NCI-H146 (cell line): ENCODE measurements around the gene ZNF718.
"Not testable (repeated sequence)": the region's sequence is repeated elsewhere in the genome, so short reads cannot be mapped to it uniquely, and the experiment has no call there.

Experiments
- DNase-seq: peaks from one replicate; lab custom pipeline; 2025; lab: John Stamatoyannopoulos, UW

Gene ZNF718

DNA sequence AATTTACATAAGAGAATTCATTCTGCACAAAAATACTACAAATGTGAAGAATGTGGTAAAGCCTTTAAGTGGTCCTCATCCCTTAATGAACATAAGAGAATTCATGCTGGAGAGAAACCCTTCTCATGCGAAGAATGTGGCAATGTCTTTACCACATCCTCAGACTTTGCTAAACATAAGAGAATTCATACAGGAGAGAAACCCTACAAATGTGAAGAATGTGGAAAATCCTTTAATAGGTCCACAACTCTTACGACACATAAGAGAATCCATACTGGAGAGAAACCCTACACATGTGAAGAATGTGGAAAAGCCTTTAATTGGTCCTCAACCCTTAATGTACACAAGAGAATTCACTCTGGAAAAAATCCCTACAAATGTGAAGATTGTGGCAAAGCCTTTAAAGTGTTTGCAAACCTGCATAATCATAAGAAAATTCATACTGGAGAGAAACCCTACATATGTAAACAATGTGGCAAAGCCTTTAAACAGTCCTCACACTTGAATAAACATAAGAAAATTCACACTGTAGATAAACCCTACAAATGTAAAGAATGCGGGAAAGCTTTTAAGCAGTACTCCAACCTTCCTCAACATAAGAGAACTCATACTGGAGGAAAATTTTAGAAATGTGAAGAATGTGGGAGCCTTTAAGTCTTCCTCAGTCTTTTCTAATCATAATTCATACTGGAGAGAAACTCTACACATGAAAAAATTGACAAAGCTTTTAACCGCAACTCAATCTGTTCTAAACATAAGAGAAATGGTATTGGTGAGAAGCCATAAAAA lies 37.4 kb downstream of the ZNF718 start:
- DNase-seq, result no peak

DNA sequence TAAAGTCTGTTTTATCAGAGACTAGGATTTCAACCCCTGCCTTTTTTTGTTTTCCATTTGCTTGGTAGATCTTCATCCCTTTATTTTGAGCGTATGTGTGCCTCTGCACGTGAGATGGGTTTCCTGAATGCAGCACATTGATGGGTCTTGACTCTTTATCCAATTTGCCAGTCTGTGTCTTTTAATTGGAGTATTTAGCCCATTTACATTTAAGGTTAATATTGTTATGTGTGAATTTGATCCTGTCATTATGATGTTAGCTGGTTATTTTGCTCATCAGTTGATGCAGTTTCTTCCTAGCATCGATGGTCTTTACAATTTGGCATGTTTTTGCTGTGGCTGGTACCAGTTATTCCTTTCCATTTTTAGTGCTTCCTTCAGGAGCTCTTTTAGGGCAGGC lies 45.3 kb downstream of the ZNF718 start:
- not testable (repeated sequence) for DNase-seq

DNA sequence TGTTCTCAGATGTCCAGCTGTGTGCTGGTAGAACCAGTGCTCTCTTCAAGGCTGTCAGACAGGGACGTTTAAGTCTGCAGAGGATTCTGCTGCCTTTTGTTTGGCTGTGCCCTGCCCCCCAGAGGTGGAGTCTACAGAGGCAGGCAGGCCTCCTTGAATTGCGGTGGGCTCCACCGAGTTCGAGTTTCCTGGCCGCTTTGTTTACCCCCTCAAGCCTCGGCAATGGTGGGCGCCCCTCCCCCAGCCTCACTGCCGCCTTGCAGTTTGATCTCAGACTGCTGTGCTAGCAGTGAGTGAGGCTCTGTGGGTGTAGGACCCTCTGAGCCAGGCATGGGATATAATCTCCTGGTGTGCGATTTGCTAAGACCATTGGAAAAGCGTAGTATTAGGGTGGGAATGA lies 47.0 kb downstream of the ZNF718 start:
- not testable (repeated sequence) for DNase-seq

DNA sequence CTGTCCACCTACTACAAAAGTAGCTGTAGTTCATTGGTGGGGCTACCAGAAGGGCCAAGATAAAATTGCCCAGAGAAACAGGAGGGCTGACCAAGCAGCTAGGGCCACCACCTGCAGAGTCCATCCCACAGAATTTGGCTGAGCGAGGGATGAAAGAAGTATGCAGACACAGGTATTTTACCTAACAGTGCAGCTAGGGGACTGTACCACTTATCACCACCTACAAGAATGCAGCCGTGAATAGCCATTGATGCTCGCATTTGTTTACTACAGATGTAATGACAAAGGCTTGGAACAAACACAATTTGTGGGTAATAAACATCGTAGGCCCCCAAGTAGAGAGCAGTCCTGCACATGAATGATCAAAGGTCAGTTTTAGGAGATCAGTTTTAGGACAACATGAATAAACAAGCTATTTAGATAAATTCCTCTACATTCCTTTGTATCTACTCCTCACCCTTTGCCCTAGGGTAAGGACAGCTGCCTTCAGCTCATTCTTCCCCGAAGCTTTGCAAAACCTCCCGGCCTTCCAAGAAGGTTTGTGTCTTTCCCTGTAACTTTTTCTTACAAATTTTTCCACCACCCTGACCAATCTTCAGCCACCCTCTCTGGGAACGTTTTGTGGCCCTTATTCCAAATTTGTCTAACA lies 49.5 kb downstream of the ZNF718 start:
- DNase-seq, result no peak

DNA sequence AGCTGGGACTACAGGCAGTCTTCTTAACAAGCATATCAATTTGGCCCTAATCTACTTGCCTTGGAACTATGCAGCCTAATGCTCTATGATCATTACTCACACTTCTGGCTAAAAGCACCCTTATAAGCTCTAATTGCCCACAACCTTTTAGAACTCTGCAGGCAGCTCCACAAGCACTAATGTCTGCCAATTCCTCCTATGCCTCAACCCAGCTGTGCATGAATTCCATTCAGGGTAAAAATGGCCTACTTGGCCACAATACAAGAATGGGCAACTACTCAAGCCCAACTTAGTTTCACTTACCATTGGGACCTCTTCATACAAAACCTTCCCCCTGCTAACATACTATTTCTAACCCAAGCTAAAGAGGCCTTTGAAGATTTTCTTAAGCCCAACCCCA lies 51.7 kb downstream of the ZNF718 start:
- no peak for DNase-seq

DNA sequence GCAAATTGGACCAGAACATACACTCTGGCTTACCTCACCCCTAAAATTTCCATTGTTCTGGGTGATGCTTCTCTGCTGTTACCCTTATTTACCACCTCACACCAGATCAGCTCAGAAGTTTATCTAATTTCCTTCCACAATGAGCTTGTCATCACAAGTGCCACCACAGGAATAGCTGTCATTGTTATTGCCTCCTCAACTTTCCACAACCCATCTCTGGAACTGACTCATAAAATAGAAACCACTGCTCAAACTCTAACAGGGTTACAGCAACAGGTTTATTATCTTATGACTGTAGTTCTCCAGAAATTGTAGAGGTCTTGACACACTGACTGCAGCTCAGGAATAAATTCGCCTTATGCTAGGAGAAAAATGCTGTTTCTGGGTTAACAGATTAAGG lies 52.7 kb downstream of the ZNF718 start:
- no peak for DNase-seq

DNA sequence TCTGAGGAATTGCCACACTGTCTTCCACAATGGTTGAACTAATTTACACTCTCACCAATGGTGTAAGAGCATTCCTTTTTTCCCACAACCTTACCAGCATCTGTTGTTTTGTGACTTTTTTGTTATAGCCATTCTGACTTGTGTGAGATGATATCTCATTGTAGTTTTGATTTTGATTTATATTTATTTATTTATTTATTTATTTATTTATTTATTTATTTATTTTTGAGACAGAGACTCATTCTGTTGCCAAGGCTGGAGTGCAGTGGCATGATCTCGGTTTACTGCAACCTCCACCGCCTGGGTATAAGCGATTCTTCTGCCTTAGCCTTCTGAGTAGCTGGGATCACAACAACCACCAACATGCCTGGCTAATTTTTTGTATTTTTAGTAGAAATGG lies 57.9 kb downstream of the ZNF718 start:
- DNase-seq, result not testable (repeated sequence)

DNA sequence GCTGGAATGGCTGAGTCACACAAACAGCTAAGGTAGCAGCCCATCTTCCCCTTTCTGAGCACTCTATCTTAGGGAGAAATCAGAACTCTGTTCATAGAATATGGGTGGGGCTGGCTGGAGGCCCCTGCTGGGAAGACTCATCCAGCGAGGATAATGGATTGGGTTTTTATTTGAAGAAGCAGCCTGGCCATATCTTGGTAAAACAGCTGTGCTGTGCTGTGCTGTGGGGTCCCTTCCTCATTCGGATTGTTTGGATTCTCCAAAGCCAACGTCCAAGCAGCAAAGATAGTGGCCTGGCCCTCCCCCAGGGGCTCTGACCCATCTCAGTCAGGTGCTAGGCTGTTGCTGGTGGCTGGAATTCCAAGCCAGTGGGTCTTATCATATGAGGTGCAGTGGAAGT lies 63.8 kb downstream of the ZNF718 start:
- DNase-seq, result no peak

DNA sequence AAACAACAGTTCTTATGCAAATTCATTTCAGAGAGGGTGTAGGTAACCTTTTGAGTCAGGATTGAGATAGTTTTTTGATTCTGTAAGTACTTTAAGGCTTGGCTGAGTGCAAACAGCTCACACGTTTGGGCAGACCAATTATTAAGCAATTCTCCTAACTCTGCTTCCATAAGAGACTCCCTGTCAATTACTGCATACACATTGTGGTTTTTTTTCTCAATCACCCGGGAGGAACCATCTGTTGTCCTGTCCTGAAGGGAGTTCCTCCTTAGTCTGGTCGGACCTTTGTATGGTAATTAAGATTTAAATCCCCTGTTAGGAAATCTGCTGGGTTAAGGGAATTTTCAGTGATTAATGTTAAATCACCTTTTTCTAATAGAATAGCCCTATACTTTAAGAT lies 70.9 kb downstream of the ZNF718 start:
- DNase-seq, result not testable (repeated sequence)

DNA sequence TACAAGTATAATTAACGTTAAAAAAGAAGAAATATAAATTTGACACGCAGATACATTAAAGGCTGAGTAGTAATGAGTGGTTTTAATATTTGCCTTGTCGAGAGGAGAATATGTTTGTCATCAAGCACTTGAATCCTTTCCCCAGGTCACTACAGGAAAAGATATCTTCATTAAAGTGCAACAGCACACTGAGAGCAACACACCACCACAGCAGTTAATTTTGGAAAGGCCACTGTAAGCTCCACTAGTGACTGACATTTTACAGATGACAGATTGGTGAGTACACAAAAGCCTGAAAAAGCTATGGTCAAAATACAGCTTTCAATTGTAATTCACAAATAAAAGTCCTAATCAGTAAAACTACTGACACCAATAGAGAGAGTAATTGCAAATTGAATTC lies 76.6 kb downstream of the ZNF718 start:
- DNase-seq, result no peak

DNA sequence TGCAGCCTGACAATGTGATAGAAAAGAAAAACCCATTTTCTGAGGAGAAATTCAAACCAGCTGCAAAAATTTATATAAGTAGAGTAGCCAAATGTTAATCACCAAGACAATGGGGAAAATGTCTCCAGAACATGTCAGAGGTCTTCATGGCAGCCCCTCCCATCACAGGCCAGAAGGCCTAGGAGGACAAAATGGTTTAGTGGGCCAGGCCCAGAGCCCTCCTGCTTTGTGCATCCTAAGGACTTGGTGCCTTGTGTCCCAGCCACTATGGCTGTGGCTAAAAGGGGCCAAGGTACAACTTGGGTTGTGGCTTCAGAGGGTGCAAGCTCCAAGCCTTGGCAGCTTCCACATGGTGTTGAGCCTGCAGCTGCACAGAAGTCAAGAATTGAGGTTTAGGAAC lies 78.5 kb downstream of the ZNF718 start:
- not testable (repeated sequence) for DNase-seq

DNA sequence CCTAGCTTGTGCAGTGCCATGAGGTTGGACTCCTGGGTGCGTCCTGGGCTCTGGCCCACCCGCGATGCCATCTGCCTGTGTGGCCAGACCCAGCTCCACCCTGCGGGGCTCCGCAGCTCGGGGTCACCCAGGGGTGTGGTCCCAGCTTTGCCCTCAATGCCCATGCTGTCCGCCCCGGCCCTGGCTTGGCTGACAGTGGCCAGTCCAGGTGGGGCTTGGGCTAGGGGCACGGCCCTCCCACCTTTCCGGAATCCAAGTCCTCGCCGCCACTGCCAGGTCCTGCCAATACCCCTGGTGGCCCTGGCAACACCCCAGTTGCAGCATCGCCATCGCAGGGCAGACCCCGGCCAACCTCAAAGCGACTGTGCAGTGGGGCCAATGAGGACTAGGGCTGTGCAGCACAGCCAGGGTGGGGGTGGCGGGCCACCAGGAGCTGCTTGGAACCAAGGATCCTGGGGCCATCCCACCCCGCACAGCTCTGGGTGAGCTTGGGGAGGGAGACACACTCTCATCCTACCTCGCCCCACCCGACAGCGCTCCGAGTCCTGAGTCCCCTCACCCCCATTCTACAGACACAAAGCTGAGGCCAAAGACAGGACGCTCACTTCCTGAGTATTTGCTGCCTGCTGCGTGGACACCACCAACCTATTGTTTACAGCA lies 80.9 kb downstream of the ZNF718 start:
- no peak for DNase-seq

DNA sequence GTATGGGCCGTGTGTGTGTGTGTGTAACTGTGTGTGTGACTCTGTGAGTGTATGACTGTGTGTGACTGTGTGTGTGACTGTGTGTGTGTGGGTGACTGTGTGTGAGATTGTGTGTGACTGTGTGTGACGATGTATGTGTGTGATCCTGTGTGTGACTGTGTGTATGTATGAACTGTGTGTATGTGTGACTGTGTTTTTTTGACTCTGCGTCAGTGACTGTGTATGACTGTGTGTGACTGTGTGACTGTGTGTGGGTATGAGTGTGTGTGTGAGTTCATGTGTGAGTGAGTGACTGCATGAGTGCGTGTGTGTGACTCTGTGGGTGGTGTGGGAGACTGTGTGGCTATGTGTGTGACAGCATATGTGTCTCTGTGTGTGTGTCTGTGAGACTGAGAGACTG lies 81.8 kb downstream of the ZNF718 start:
- no peak for DNase-seq

DNA sequence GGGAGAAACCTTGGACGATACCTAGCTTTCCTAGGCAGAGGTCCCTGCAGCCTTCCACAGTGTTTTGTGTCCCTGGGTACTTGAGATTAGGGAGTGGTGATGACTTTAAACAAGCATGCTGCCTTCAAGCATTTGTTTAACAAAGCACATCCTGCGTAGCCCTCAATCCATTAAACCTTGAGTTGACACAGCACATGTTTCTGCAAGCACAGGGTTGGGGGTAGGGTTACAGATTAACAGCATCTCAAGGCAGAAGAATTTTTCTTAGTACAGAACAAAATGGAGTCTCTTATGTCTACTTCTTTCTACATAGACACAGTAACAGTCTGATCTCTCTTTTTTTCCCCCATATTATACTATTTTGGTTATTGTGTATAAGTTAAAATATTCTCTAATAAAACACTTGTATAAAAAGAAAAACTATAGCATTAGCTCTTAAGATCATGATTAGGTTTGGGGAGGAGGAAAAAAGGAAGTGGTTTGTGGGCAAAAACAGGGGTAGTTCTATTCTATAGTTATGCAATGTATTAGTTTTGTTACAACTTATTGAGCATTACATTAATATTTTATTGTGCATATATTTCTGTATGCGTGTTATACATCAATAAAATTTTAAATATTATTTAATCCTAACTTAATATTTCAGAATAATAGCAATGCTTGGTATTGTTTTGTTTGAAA lies 84.3 kb downstream of the ZNF718 start:
- DNase-seq, result not testable (repeated sequence)

DNA sequence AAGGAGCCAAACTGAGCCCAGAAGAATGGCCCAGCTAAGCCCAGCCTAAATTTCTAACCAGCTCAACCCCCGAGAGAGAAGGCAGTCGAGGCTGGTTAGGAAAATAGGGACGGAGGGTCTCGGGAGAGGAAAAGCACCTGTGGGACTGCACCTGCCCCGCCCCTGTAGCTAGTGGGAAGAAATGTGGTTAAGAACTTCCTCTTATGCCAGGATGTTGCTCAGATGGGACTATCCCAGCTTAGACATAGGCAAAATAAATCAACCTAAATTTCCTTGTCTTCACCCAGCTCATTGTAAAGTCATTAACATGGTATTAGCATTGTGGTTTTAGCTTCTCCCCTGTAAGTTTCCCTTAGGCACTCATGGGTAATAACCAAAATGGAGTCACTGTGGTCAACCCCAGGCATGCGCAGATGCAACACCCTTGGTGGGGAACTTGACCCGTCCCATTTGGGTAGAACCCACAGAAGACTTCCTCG lies 86.8 kb downstream of the ZNF718 start:
- DNase-seq, result no peak

DNA sequence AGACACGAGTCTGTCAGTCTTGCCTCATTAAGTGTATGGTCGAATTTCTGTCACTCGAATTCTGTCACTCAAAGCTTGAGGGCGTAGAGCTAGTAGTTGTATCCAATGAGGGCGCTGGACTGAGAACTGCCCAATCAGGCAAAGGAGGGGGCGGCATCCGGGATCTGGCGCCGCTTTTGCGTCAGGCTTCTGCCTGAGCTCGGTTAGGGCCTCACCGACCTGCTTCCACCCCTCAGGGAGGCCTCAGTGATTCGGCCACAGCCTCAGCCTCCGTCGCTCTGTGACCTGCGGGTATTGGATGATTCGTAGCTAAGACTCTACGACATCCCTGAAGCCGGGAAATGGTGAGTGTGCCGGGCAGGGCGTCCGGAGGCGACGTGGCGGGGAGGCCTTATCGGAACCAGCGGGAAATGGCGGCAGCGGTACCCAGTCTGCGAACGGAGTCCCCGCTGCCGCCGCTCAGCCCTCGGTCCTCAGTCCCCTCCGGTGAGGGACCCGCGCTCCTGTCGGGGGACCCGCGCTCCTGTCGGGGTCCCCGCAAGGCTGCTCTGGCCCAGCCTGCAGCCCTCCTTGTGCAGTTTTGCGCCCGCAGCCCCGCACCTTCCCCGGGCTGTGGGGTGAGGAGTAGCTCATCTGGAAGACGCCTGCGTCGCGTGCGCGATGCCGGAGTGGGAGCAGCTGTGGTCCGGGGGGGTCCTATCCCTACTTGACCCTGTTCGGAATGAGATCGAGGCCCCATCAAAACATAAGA lies 88.3 kb downstream of the ZNF718 start:
- no peak for DNase-seq

DNA sequence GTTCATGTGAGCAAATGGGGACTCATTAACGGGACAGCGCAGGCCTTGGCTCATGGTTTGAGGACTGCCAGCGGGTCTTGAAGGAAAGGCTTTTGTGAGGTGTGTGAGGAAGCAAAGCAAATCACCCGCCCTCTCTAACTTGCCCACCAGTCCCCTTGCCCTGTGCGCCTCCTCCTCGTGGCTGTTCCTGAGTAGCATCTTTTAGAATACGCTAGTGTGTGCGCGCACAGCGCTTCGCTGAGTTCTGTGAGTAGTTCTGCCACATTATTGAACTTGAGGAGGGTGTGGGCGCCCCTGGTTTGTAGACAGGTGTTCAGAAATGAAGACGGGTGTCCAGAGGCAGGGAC lies 88.9 kb downstream of the ZNF718 start:
- DNase-seq, result not testable (repeated sequence)
